ENCODE results near the gene TPSD1. TPM values are rescaled to one million over a fixed set of nuclear protein-coding genes. Genes with fewer than 3 reads are reported as not detected.

TPSD1 gene
- total and polyA plus RNA-seq, 8 donors = 0.70 to 7.6 (median 4.5) TPM; not detected in 4

DNA sequence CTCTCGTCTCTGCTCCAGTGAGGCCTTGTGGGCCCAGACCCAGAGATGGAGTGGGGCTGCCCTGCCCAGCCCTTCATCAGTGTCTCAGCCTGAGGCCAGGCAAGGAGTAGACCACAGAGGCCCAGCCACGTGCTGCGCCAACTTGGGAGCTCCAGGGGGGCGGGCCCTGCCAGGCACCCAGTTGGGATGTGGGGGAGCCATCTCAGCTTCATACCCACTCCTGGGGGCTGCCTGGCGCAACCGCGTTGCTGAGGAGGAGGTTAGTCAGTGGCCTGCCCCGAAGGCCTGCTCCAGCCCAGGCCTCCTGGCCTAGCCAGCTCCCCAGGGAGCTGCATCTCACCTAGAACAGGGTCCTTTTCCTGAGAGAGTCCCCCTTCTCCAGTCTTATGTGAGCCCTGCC lies 42.6 kb upstream of the TPSD1 start:
- Histone ChIP-seq H3K27me3 (no peaks in the 10 kb centered on the region), H3K4me1 (no peaks in the 10 kb centered on the region), H3K27ac (no peak overlapping the region), H3K4me3 (no peak overlapping the region), H3K9me3 (no peaks in the 10 kb centered on the region), H3K36me3 (peaks cover 15 to 100% (median 92%) of the 10 kb centered on the region in 4 donors)
- no peak for DNase-seq
- TF ChIP-seq POLR2AphosphoS5 (IDR thresholded peaks at IDR 0.05) = no peak
- no peak for TF ChIP-seq CTCF (IDR thresholded peaks at IDR 0.05)
- TF ChIP-seq POLR2A (IDR thresholded peaks at IDR 0.05) = no peak
- no peak for TF ChIP-seq EP300 (IDR thresholded peaks at IDR 0.05)
- intact Hi-C loops (cut with DNase I; ENCODE audit: low total_unique reads) = no loop called here
- 71 to 85% (median 78%) methylated on average over 4 to 8 of the region's 8 CpGs for WGBS, 5 donors

DNA sequence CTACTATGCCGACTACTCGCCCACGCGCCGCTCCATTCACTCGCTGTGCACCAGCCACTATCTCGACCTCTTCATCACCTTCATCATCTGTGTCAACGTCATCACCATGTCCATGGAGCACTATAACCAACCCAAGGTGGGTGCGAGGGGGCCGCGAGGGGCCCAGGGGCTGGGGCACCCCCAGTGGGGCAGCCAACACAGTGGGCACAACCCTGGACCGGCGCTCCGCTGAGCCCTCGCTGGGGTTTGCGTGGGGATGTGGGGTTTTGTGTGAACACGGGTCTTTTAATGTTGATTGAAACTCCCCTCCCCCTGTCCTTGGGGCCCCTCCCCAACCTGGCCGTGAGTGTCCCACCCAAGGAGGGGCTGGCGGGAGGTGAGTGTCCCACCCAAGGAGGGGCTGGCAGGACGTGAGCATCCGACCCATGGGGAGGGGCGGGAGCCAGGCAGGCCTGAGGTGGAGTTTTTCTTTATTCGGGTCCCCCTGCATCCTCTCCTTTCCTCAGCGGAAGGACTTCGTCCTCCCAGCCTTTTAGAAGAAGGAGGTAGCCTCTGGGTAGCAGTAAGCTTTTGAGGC lies 42.0 kb upstream of the TPSD1 start:
- no peak for DNase-seq
- Histone ChIP-seq H3K27me3 (no peaks in the 10 kb centered on the region), H3K36me3 (peaks cover 15 to 100% (median 91%) of the 10 kb centered on the region in 4 donors), H3K9me3 (no peaks in the 10 kb centered on the region), H3K4me1 (no peaks in the 10 kb centered on the region), H3K27ac (no peak overlapping the region), H3K4me3 (no peak overlapping the region)
- TF ChIP-seq POLR2A (IDR thresholded peaks at IDR 0.05) (no peak), POLR2AphosphoS5 (IDR thresholded peaks at IDR 0.05) (no peak), CTCF (IDR thresholded peaks at IDR 0.05) (no peak), EP300 (IDR thresholded peaks at IDR 0.05) (no peak)
- intact Hi-C loops (cut with DNase I; ENCODE audit: low total_unique reads) = no loop called here
- WGBS, 5 donors = 76 to 85% (median 78%) methylated on average over 20 to 25 of the region's 25 CpGs

- 70 to 95% (median 81%) methylated on average over 8 to 16 of the region's 16 CpGs for WGBS, 5 donors
- TF ChIP-seq CTCF (IDR thresholded peaks at IDR 0.05) = no peak
- TF ChIP-seq POLR2AphosphoS5 (IDR thresholded peaks at IDR 0.05) = no peak
- no peak for TF ChIP-seq EP300 (IDR thresholded peaks at IDR 0.05)
- TF ChIP-seq POLR2A (IDR thresholded peaks at IDR 0.05) = no peak
- H3K27ac ChIP-seq = no peak overlapping the region
- H3K36me3 ChIP-seq = peaks cover 15 to 100% (median 88%) of the 10 kb centered on the region in 4 donors
- intact Hi-C loops (cut with DNase I; ENCODE audit: low total_unique reads) = no loop called here
- no peaks in the 10 kb centered on the region for H3K4me1 ChIP-seq
- H3K9me3 ChIP-seq = no peaks in the 10 kb centered on the region
- no peaks in the 10 kb centered on the region for H3K27me3 ChIP-seq
- no peak overlapping the region for H3K4me3 ChIP-seq
- DNase-seq = no peak
Observed at GRCh38 chr16:1214719-1215118, 41.1 kb upstream of the TPSD1 start.

- WGBS, 5 donors = 68 to 80% (median 74%) methylated on average over 16 to 32 of the region's 32 CpGs
- intact Hi-C loops (cut with DNase I; ENCODE audit: low total_unique reads) = no loop called here
- H3K27ac ChIP-seq = no peak overlapping the region
- H3K27me3 ChIP-seq = no peaks in the 10 kb centered on the region
- DNase-seq = no peak
- TF ChIP-seq POLR2AphosphoS5 (IDR thresholded peaks at IDR 0.05) = no peak
- H3K4me1 ChIP-seq = no peaks in the 10 kb centered on the region
- H3K9me3 ChIP-seq = no peaks in the 10 kb centered on the region
- peaks cover 9 to 100% (median 87%) of the 10 kb centered on the region in 4 donors for H3K36me3 ChIP-seq
- H3K4me3 ChIP-seq = no peak overlapping the region
Observed at GRCh38 chr16:1215574-1216295, 40.1 kb upstream of the TPSD1 start.

DNA sequence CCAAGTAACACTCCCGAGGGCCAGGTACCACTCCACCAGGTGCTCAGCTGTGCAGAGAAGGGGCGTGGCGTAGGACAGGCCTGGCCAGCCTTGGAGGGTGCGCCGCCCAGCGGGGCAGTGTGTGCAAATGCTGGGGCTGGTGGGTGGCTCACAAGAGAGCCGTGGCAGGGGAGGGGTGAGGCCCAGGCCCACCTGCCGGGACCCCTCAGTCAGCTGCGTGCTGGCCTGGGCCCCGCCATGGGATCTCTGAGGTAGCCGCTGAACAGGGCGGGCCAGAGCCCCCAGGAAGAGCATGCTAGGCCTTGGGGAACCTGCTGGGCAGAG lies 39.6 kb upstream of the TPSD1 start:
- no peaks in the 10 kb centered on the region for H3K9me3 ChIP-seq
- WGBS, 5 donors = 67 to 91% (median 69%) methylated on average over 9 to 12 of the region's 12 CpGs
- no peak for DNase-seq
- no peaks in the 10 kb centered on the region for H3K27me3 ChIP-seq
- TF ChIP-seq POLR2A (IDR thresholded peaks at IDR 0.05) = no peak
- TF ChIP-seq EP300 (IDR thresholded peaks at IDR 0.05) = no peak
- no peak for TF ChIP-seq CTCF (IDR thresholded peaks at IDR 0.05)
- TF ChIP-seq POLR2AphosphoS5 (IDR thresholded peaks at IDR 0.05) = no peak
- no peaks in the 10 kb centered on the region for H3K4me1 ChIP-seq
- no peak overlapping the region for H3K27ac ChIP-seq
- H3K36me3 ChIP-seq = peaks cover 4 to 100% (median 84%) of the 10 kb centered on the region in 4 donors
- no peak overlapping the region for H3K4me3 ChIP-seq
- intact Hi-C loops (cut with DNase I; ENCODE audit: low total_unique reads) = no loop called here

All from stomach (tissue), 9 donors.